ENCODE data around the gene ARHGEF10L.

Gene ARHGEF10L

GRCh38 chr1:17678011-17678410, 138.5 kb downstream of the ARHGEF10L start:
- no peak for DNase-seq (ENCODE audit: low read depth)

- no peak for DNase-seq (ENCODE audit: low read depth)
Observed at GRCh38 chr1:17679856-17680255, 140.4 kb downstream of the ARHGEF10L start.

- no peak for DNase-seq (ENCODE audit: low read depth)
Observed at GRCh38 chr1:17680308-17680707, 140.8 kb downstream of the ARHGEF10L start.

- peak; percentile 24 for DNase-seq (ENCODE audit: low read depth)
Observed at GRCh38 chr1:17682400-17682799, 142.9 kb downstream of the ARHGEF10L start.

GRCh38 chr1:17683598-17683997, 144.1 kb downstream of the ARHGEF10L start:
- no peak for DNase-seq (ENCODE audit: low read depth)

- DNase-seq (ENCODE audit: low read depth), result no peak
Observed at GRCh38 chr1:17684810-17685209, 145.3 kb downstream of the ARHGEF10L start.

GRCh38 chr1:17686258-17686657, 146.8 kb downstream of the ARHGEF10L start:
- DNase-seq (ENCODE audit: low read depth), result no peak

- DNase-seq (ENCODE audit: low read depth), result no peak
Observed at GRCh38 chr1:17687145-17687544, 147.6 kb downstream of the ARHGEF10L start.

- no peak for DNase-seq (ENCODE audit: low read depth)
Observed at GRCh38 chr1:17688217-17688810, 148.8 kb downstream of the ARHGEF10L start.

- DNase-seq (ENCODE audit: low read depth), result no peak
Observed at GRCh38 chr1:17689011-17689410, 149.5 kb downstream of the ARHGEF10L start.

- no peak for DNase-seq (ENCODE audit: low read depth)
Observed at GRCh38 chr1:17690906-17691634, 151.6 kb downstream of the ARHGEF10L start.

GRCh38 chr1:17692645-17693044, 153.1 kb downstream of the ARHGEF10L start:
- DNase-seq (ENCODE audit: low read depth), result no peak

GRCh38 chr1:17696417-17697301, 157.2 kb downstream of the ARHGEF10L start:
- DNase-seq (ENCODE audit: low read depth), result peak; percentile 83

GRCh38 chr1:17697458-17697857, 158.0 kb downstream of the ARHGEF10L start:
- no peak for DNase-seq (ENCODE audit: low read depth)

GRCh38 chr1:17699581-17699980, 160.1 kb downstream of the ARHGEF10L start:
- DNase-seq (ENCODE audit: low read depth), result no peak

- DNase-seq (ENCODE audit: low read depth), result no peak
Observed at GRCh38 chr1:17700945-17701810, 161.7 kb downstream of the ARHGEF10L start.

GRCh38 chr1:17704176-17704575, 164.7 kb downstream of the ARHGEF10L start:
- no peak for DNase-seq (ENCODE audit: low read depth)

GRCh38 chr1:17706445-17706844, 166.9 kb downstream of the ARHGEF10L start:
- no peak for DNase-seq (ENCODE audit: low read depth)

- DNase-seq (ENCODE audit: low read depth), result no peak
Observed at GRCh38 chr1:17709981-17710380, 170.5 kb downstream of the ARHGEF10L start.

GRCh38 chr1:17710889-17711576, 171.5 kb downstream of the ARHGEF10L start:
- DNase-seq (ENCODE audit: low read depth), result no peak

GRCh38 chr1:17711577-17711910, 172.0 kb downstream of the ARHGEF10L start:
- DNase-seq (ENCODE audit: low read depth), result no peak

Data from EH (cell line).